HepG2 (cell line): ENCODE measurements around the gene LUC7L2. TPM values are rescaled to one million over a fixed set of nuclear protein-coding genes. Genes with fewer than 3 reads are reported as not detected.

Experiments
- ATAC-seq: fragments of 200-7000 bp; cut with Tn5 transposase; 3 replicates; pipeline ENCODE4 v1.9.1; 2020; ENCODE audit warnings: mild to moderate bottlenecking, moderate library complexity
- BruUV-seq: library from RNA; stranded (reverse); fragments of 400-500 nt; replicated peaks from 2 replicates; lab custom pipeline; 2021; lab: Mats Ljungman, UMichigan
- CTCF ChIA-PET: fragments of 300-600 bp; formaldehyde crosslinking; extraction: SDS; loops from one replicate; lab custom pipeline; 2021; ENCODE audit warnings: low total read pairs, inconsistent platforms, low intra/inter-chr PET ratio; lab: Yijun Ruan, JAX
- POLR2A ChIA-PET: fragments of 350-600 bp; sonication (Branson Sonifier 250); formaldehyde crosslinking; loops from one replicate; lab custom pipeline; 2020; ENCODE audit warnings: antibody characterized with exemption, inconsistent platforms; lab: Yijun Ruan, JAX
- DNase-seq: peaks from one replicate; pipeline ENCODE4 v3.0.0-alpha.2; 2015; ENCODE audit warnings: low spot score
- FAIRE-seq: peaks from 3 replicates; lab custom pipeline; 2011; peaks lifted over from hg19 to GRCh38; lab: Jason Lieb, UNC
- H2AFZ ChIP-seq: one replicate; pipeline ENCODE4 v1.6.1; 2011; ENCODE audit warnings: low read length, inconsistent platforms
- H3K27ac ChIP-seq: fragments of 300-600 bp; 3 replicates; pipeline ENCODE4 v1.8.0; 2011; ENCODE audit warnings: mixed run types, mild to moderate bottlenecking, mixed read lengths, low read length, inconsistent platforms; ENCODE audit not compliant: insufficient read depth; ENCODE audit errors: extremely low read length
- H3K27me3 ChIP-seq, 2 experiments: fragments of 200-600 bp in 1 of 2; 2 replicates in 1 of 2; 3 replicates in 1 of 2; pipeline versions ENCODE4 v1.6.0 to v1.8.0; 2011; ENCODE audit warnings: low read length in 2 of 2, mild to moderate bottlenecking in 2 of 2, moderate library complexity in 2 of 2, inconsistent platforms in 1 of 2; ENCODE audit not compliant: insufficient read depth in 2 of 2, control insufficient read depth in 1 of 2
- H3K36me3 ChIP-seq, 2 experiments: fragments of 200-600 bp in 1 of 2; replicated peaks in 1 of 2; 2 replicates in 1 of 2; 3 replicates in 1 of 2; pipeline versions ENCODE4 v1.5.1 to v1.8.0; 2011; ENCODE audit warnings: low read length in 2 of 2, inconsistent platforms in 1 of 2; ENCODE audit not compliant: insufficient read depth in 2 of 2, control insufficient read depth in 1 of 2
- H3K4me1 ChIP-seq: 2 replicates; pipeline ENCODE4 v1.5.1; 2012; ENCODE audit warnings: low read length, inconsistent platforms; ENCODE audit not compliant: insufficient read depth
- H3K4me2 ChIP-seq: 2 replicates; pipeline ENCODE4 v1.6.0; 2011; ENCODE audit warnings: low read depth, low read length, inconsistent platforms
- H3K4me3 ChIP-seq, 3 experiments: fragments of 200-600 bp in 1 of 3; sonication (generic), shearing (Covaris generic) in 1 of 3; replicated peaks in 1 of 3; 2 replicates each; pipeline ENCODE4 v1.5.1; 2011 to 2016; ENCODE audit warnings: low read length in 3 of 3, inconsistent platforms in 2 of 3, low read depth in 2 of 3, mild to moderate bottlenecking in 2 of 3, control low read depth in 1 of 3, mixed read lengths in 1 of 3; ENCODE audit not compliant: insufficient read depth in 1 of 3
- H3K79me2 ChIP-seq: one replicate; pipeline ENCODE4 v1.6.1; 2011; ENCODE audit warnings: low read length, inconsistent platforms; ENCODE audit not compliant: insufficient read depth
- H3K9ac ChIP-seq: 2 replicates; pipeline ENCODE4 v1.6.0; 2011; ENCODE audit warnings: mild to moderate bottlenecking, low read depth, low read length, inconsistent platforms; ENCODE audit not compliant: insufficient read depth
- H3K9me3 ChIP-seq: 2 replicates; pipeline ENCODE4 v1.5.1; 2012; ENCODE audit warnings: mild to moderate bottlenecking, low read length
- H4K20me1 ChIP-seq: 2 replicates; pipeline ENCODE4 v1.6.0; 2011; ENCODE audit warnings: inconsistent platforms, mild to moderate bottlenecking, low read length, moderate library complexity; ENCODE audit not compliant: insufficient read depth
- CSRNP2 ChIP-seq: sonication (generic); formaldehyde crosslinking; conservative IDR thresholded peaks from 2 replicates; pipeline ENCODE4 v1.8.0; 2022; ENCODE audit warnings: low read depth, missing genetic modification reagents
- FOXO1 ChIP-seq: sonication (generic); formaldehyde crosslinking; IDR thresholded peaks from 2 replicates; pipeline ENCODE4 v1.4.0; 2020; ENCODE audit warnings: missing genetic modification reagents
- HOXA5 ChIP-seq: sonication (generic); formaldehyde crosslinking; IDR thresholded peaks from 2 replicates; pipeline ENCODE4 v1.4.0; 2020; ENCODE audit warnings: missing genetic modification reagents
- PPARG ChIP-seq: conservative IDR thresholded peaks from 2 replicates; pipeline ENCODE4 v1.6.1; 2016; ENCODE audit warnings: missing biosample characterization, missing genetic modification reagents
- RFXANK ChIP-seq: IDR thresholded peaks from 2 replicates; pipeline ENCODE4 v1.6.1; 2016
- ZFP91 ChIP-seq: sonication (generic); formaldehyde crosslinking; IDR thresholded peaks from 2 replicates; pipeline ENCODE4 v1.9.0; 2022; ENCODE audit warnings: missing genetic modification reagents, mild to moderate bottlenecking, borderline replicate concordance
- ZNF382 ChIP-seq: sonication (generic); formaldehyde crosslinking; IDR thresholded peaks from 2 replicates; pipeline ENCODE4 v1.5.0; 2020; ENCODE audit warnings: missing genetic modification reagents, mild to moderate bottlenecking, borderline replicate concordance
- ZNF737 ChIP-seq: sonication (generic); formaldehyde crosslinking; IDR thresholded peaks from 2 replicates; pipeline ENCODE4 v1.5.0; 2020; ENCODE audit warnings: missing genetic modification reagents, mild to moderate bottlenecking, borderline replicate concordance
- WGBS: methylation state at CpG from one replicate; pipeline ENCODE4 v1.1.6; 2017; ENCODE audit warnings: low lambda C conversion rate; 5-methylcytosine and 5-hydroxymethylcytosine counted together
- in situ Hi-C: cut with HindIII; loops from 2 replicates; pipeline ENCODE4 v1.10.0; 2017; ENCODE audit warnings: low pct_unique_long_range_greater_than_20kb; ENCODE audit not compliant: extremely low pct_ligation_motif_present
- intact Hi-C: fragments of 100-400 bp; cut with micrococcal nuclease; formaldehyde crosslinking; loops from one replicate; pipeline ENCODE4 v1.10.0; 2022; ENCODE audit not compliant: unreplicated experiment
- polyA plus RNA-seq, 8 experiments: library from polyadenylated mRNA; depleted of rRNA in 3 of 8; stranded (reverse) in 7 of 8; unstranded in 1 of 8; fragments of >200 nt; fragmentation: Illumina TruSeq in 4 of 8; extraction: Trizol in 4 of 8; gene quantifications; 2 replicates each; pipeline versions ENCODE4 v1.2.1 to v1.2.3, GENCODE V29; 2011 to 2016; ENCODE audit warnings: low read depth in 4 of 8, missing spikeins in 1 of 8, mixed read lengths in 1 of 8; ENCODE audit not compliant: insufficient read depth in 1 of 8
- total RNA-seq, 5 experiments: library from RNA; depleted of rRNA; stranded (reverse); fragments of >200 nt; fragmentation: Illumina TruSeq; extraction: Trizol; gene quantifications; 2 replicates each; pipeline ENCODE4 v1.2.3, GENCODE V29; 2016; ENCODE audit warnings: low read depth in 1 of 5

Gene LUC7L2
- total and polyA plus RNA-seq, 2 of the 13 experiments (the other 11 are each of a cell fraction or from before 2014, with no cell fraction given): 17.9 to 50.7 TPM

GRCh38 chr7:139446051-139446890, 86.6 kb downstream of the LUC7L2 start:
- TF ChIP-seq PPARG (no peak), CSRNP2 (CRISPR knock-in tag) (no peak), HOXA5 (CRISPR knock-in tag) (no peak), RFXANK (CRISPR knock-in tag) (no peak), ZNF382 (CRISPR knock-in tag) (no peak), FOXO1 (CRISPR knock-in tag) (no peak), ZFP91 (no peak), ZNF737 (no peak)
- no peak overlapping the region for H3K4me2 ChIP-seq
- intact Hi-C loops (no loop called here), in situ Hi-C loops (no loop called here)
- no TSS peak for BruUV-seq
- DNase-seq (no peak), ATAC-seq (no peak), FAIRE-seq (no peak)
- CTCF ChIA-PET: no interaction called here
- H3K9ac ChIP-seq: no peak overlapping the region
- no peaks in the 10 kb centered on the region for H4K20me1 ChIP-seq
- no peak overlapping the region for H2AFZ ChIP-seq
- H3K9me3 ChIP-seq: no peaks in the 10 kb centered on the region
- H3K4me3 ChIP-seq: no peak overlapping the region
- H3K36me3 ChIP-seq: no peaks in the 10 kb centered on the region
- no peaks in the 10 kb centered on the region for H3K79me2 ChIP-seq
- POLR2A ChIA-PET: no interaction called here
- no peak overlapping the region for H3K27ac ChIP-seq
- 73% methylated on average over 20 of the region's 20 CpGs for WGBS
- H3K27me3 ChIP-seq: no peaks in the 10 kb centered on the region
- peaks cover 12% of the 10 kb centered on the region for H3K4me1 ChIP-seq
